Effector CD8-positive, alpha-beta T cell (primary cell): Measurements from ENCODE around the gene ARHGEF38.

Source experiments
- DNase-seq: peaks from one replicate; lab custom pipeline; 2025; lab: John Stamatoyannopoulos, UW

Gene ARHGEF38

GRCh38 chr4:105613306-105613705 lies 60.9 kb downstream of the ARHGEF38 start:
- DNase-seq, result no peak

GRCh38 chr4:105619188-105619931 lies 66.9 kb downstream of the ARHGEF38 start:
- no peak for DNase-seq

- DNase-seq, result no peak
These were observed 68.4 kb downstream of the ARHGEF38 start for GRCh38 chr4:105620640-105621323.

- DNase-seq, result no peak
These were observed 69.8 kb downstream of the ARHGEF38 start for GRCh38 chr4:105622269-105622668.

- no peak for DNase-seq
These were observed 70.7 kb downstream of the ARHGEF38 start for GRCh38 chr4:105623099-105623498.

GRCh38 chr4:105624530-105624929 lies 72.1 kb downstream of the ARHGEF38 start:
- DNase-seq, result no peak

GRCh38 chr4:105625214-105625613 lies 72.8 kb downstream of the ARHGEF38 start:
- no peak for DNase-seq

GRCh38 chr4:105626846-105627245 lies 74.4 kb downstream of the ARHGEF38 start:
- no peak for DNase-seq

- DNase-seq, result no peak
These were observed 75.2 kb downstream of the ARHGEF38 start for GRCh38 chr4:105627620-105628019.

GRCh38 chr4:105630670-105631655 lies 78.5 kb downstream of the ARHGEF38 start:
- DNase-seq, result no peak

GRCh38 chr4:105631818-105632400 lies 79.5 kb downstream of the ARHGEF38 start:
- no peak for DNase-seq

GRCh38 chr4:105632599-105632998 lies 80.2 kb downstream of the ARHGEF38 start:
- DNase-seq, result no peak

- no peak for DNase-seq
These were observed 80.8 kb downstream of the ARHGEF38 start for GRCh38 chr4:105633241-105633640.

- no peak for DNase-seq
These were observed 82.1 kb downstream of the ARHGEF38 start for GRCh38 chr4:105634402-105635080.

GRCh38 chr4:105637408-105638176 lies 85.2 kb downstream of the ARHGEF38 start:
- DNase-seq, result no peak

- no peak for DNase-seq
These were observed 89.4 kb downstream of the ARHGEF38 start for GRCh38 chr4:105641845-105642244.

GRCh38 chr4:105644257-105644656 lies 91.8 kb downstream of the ARHGEF38 start:
- no peak for DNase-seq

- DNase-seq, result no peak
These were observed 93.0 kb downstream of the ARHGEF38 start for GRCh38 chr4:105645440-105645839.

GRCh38 chr4:105650190-105650589 lies 97.8 kb downstream of the ARHGEF38 start:
- DNase-seq, result no peak

GRCh38 chr4:105651884-105652283 lies 99.5 kb downstream of the ARHGEF38 start:
- DNase-seq, result no peak
